ENCODE data around the gene GPALPP1.

GRCh38 chr13:45064889-45065288 lies 75.6 kb downstream of the GPALPP1 start:
- TF ChIP-seq CTCF (IDR thresholded peaks at IDR 0.05), result no peak
- TF ChIP-seq TAF1 (IDR thresholded peaks at IDR 0.05; ENCODE audit: borderline replicate concordance, low read depth, low read length), result no peak
- TF ChIP-seq EZH2phosphoT487 (IDR thresholded peaks at IDR 0.05; ENCODE audit: borderline replicate concordance, low read depth), result no peak
- no peak for TF ChIP-seq POLR2AphosphoS5 (IDR thresholded peaks at IDR 0.05; ENCODE audit: low read depth, low read length)
- TF ChIP-seq REST (IDR thresholded peaks at IDR 0.05; ENCODE audit: low read depth, low read length), result no peak
- no peak for TF ChIP-seq YY1 (IDR thresholded peaks at IDR 0.05; ENCODE audit: low read depth)
- TF ChIP-seq JUND (IDR thresholded peaks at IDR 0.05), result no peak
- TF ChIP-seq EP300 (IDR thresholded peaks at IDR 0.05; ENCODE audit: borderline replicate concordance in 1 of 2, low read depth in 1 of 2, low read length in 1 of 2), result no peak
- no peak for TF ChIP-seq NRF1 (IDR thresholded peaks at IDR 0.05; ENCODE audit: low read depth, low read length)
- TF ChIP-seq GABPA (IDR thresholded peaks at IDR 0.05; ENCODE audit: low read depth), result no peak
- TF ChIP-seq SMC3 (IDR thresholded peaks at IDR 0.05; ENCODE audit: low read depth, low read length), result no peak
- no peak for TF ChIP-seq USF2 (IDR thresholded peaks at IDR 0.05; ENCODE audit: borderline replicate concordance, low read depth, low read length)
